ENCODE data around the gene GOLGA3. TPM values are rescaled to one million over a fixed set of nuclear protein-coding genes. Genes with fewer than 3 reads are reported as not detected.
A peak's percentile ranks its signal among the peaks of the same experiment; 100 is the strongest.
"Not testable (repeated sequence)": the region's sequence is repeated elsewhere in the genome, so short reads cannot be mapped to it uniquely, and the experiment has no call there.

Gene GOLGA3
- total RNA-seq, 1 experiment from 2014 or later = 86.9 TPM

GRCh38 chr12:132861558-132861957 is 32.9 kb upstream of the GOLGA3 start:
- no peaks in the 10 kb centered on the region for H4K20me1 ChIP-seq (ENCODE audit: low read length)
- TF ChIP-seq EZH2phosphoT487 (IDR thresholded peaks at IDR 0.05; ENCODE audit: borderline replicate concordance, low read length) (no peak), EZH2 (IDR thresholded peaks at IDR 0.05; ENCODE audit: low read length, unreplicated experiment) (no peak), CTCF (conservative IDR thresholded peaks at IDR 0.05; ENCODE audit: low read depth, low read length) (no peak)
- no peak overlapping the region for H3K4me3 ChIP-seq (ENCODE audit: low read length)
- no peak overlapping the region for H2AFZ ChIP-seq (ENCODE audit: low read length)
- H3K79me2 ChIP-seq (ENCODE audit: low read length) = no peaks in the 10 kb centered on the region
- H3K9ac ChIP-seq (ENCODE audit: low read length) = no peak overlapping the region
- no peaks in the 10 kb centered on the region for H3K4me1 ChIP-seq (ENCODE audit: insufficient read depth, low read length)
- no peaks in the 10 kb centered on the region for H3K27me3 ChIP-seq (ENCODE audit: low read length)
- H3K9me3 ChIP-seq (ENCODE audit: low read length) = no peaks in the 10 kb centered on the region
- BruUV-seq (replicated peaks) = no TSS peak
- intact Hi-C loops (cut with micrococcal nuclease) = no loop called here
- POLR2A ChIA-PET (ENCODE audit: unreplicated experiment) = no interaction called here
- no peaks in the 10 kb centered on the region for H3F3A ChIP-seq (ENCODE audit: low read length, unreplicated experiment)
- CTCF ChIA-PET = no interaction called here
- peaks cover 32% of the 10 kb centered on the region for H3K36me3 ChIP-seq (ENCODE audit: low read depth, low read length)
- ATAC-seq (no peak), DNase-seq (no peak)
- no peaks in the 10 kb centered on the region for H3K9me2 ChIP-seq (replicated peaks; ENCODE audit: low read length)
- H3K27ac ChIP-seq (ENCODE audit: low read length) = no peak overlapping the region
- H3K4me2 ChIP-seq (ENCODE audit: low read length) = no peak overlapping the region

GRCh38 chr12:132858718-132859266 is 30.1 kb upstream of the GOLGA3 start:
- Histone ChIP-seq H3K27ac (ENCODE audit: low read length) (no peak overlapping the region), H3K79me2 (ENCODE audit: low read length) (no peaks in the 10 kb centered on the region), H3K9me2 (replicated peaks; ENCODE audit: low read length) (no peaks in the 10 kb centered on the region), H3K27me3 (ENCODE audit: low read length) (no peaks in the 10 kb centered on the region), H3K36me3 (ENCODE audit: low read depth, low read length) (peaks cover 38% of the 10 kb centered on the region), H2AFZ (ENCODE audit: low read length) (no peak overlapping the region), H3K4me2 (ENCODE audit: low read length) (no peak overlapping the region), H3K4me3 (ENCODE audit: low read length) (no peak overlapping the region), H4K20me1 (ENCODE audit: low read length) (no peaks in the 10 kb centered on the region), H3F3A (ENCODE audit: low read length, unreplicated experiment) (no peaks in the 10 kb centered on the region), H3K9ac (ENCODE audit: low read length) (no peak overlapping the region), H3K9me3 (ENCODE audit: low read length) (no peaks in the 10 kb centered on the region), H3K4me1 (ENCODE audit: insufficient read depth, low read length) (no peaks in the 10 kb centered on the region)
- ChIA-PET POLR2A (ENCODE audit: unreplicated experiment) (no interaction called here), CTCF (no interaction called here)
- DNase-seq (peak; percentile 14), ATAC-seq (peak; percentile 54)
- intact Hi-C loops (cut with micrococcal nuclease) = no loop called here
- no peak for TF ChIP-seq EZH2phosphoT487 (IDR thresholded peaks at IDR 0.05; ENCODE audit: borderline replicate concordance, low read length)
- no peak for TF ChIP-seq EZH2 (IDR thresholded peaks at IDR 0.05; ENCODE audit: low read length, unreplicated experiment)
- no peak for TF ChIP-seq CTCF (conservative IDR thresholded peaks at IDR 0.05; ENCODE audit: low read depth, low read length)
- no TSS peak for BruUV-seq (replicated peaks)

- H3K9me2 ChIP-seq (replicated peaks; ENCODE audit: low read length); POLR2A ChIA-PET (ENCODE audit: unreplicated experiment); H3K4me2 ChIP-seq (ENCODE audit: low read length); H3K9me3 ChIP-seq (ENCODE audit: low read length); H3K27ac ChIP-seq (ENCODE audit: low read length); H4K20me1 ChIP-seq (ENCODE audit: low read length); CTCF ChIA-PET; BruUV-seq (replicated peaks); H3K9ac ChIP-seq (ENCODE audit: low read length); H3K4me3 ChIP-seq (ENCODE audit: low read length); H3K4me1 ChIP-seq (ENCODE audit: insufficient read depth, low read length); H2AFZ ChIP-seq (ENCODE audit: low read length); DNase-seq; intact Hi-C loops (cut with micrococcal nuclease); H3F3A ChIP-seq (ENCODE audit: low read length, unreplicated experiment); ATAC-seq; H3K27me3 ChIP-seq (ENCODE audit: low read length); H3K79me2 ChIP-seq (ENCODE audit: low read length): not testable (repeated sequence)
- peaks cover 46% of the 10 kb centered on the region for H3K36me3 ChIP-seq (ENCODE audit: low read depth, low read length)
These were observed 28.4 kb upstream of the GOLGA3 start for GRCh38 chr12:132857019-132857418.
